GM11168 (cell line): ENCODE measurements around the gene TTLL13.

Experiments used
- in situ Hi-C: fragments of 300-500 bp; cut with MboI; formaldehyde crosslinking; loops from one replicate; pipeline ENCODE4 v1.12.0; 2022; ENCODE audit warnings: low sequenced_read_pairs; ENCODE audit not compliant: unreplicated experiment

The TTLL13 gene

DNA sequence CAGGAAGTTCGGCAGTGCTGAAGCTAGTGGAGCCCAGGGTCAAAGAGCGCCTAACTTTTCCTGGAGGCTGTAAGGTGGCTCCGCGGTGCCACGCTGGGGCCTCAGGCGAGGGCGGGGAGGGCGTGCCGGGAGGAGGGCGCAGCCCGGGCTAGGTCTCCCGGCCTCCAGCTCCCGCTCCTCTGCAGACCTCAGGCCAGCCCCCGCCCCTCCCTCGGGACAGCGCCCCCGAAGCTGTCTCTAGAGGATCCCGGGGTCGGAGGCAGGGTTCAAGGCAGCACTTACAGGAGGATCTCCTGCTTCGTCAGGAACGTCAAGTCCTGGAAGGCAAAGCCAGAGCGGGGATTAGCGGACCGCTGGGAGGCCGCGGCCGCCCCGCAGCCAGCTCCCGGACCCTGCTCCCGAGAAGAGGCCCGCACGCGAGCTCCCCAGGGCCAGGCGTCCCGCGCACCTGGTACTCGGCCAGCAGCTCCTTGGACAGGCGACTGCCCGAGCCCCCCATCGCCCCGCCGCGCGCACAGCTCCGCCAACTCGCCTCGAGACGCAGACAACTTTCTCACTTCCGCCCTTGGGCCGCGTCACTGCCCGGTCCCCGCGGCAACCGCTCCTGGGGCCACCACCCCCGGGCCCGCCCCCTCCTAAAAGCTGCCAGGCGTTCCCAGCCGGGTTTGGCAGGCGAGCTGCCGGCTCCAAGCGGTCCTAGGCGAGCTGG, 15.8 kb upstream of the TTLL13 start, which contains the start of gene CIB1:
Gene CIB1, minus strand, starts transcription at position 555 of the 709 bp plus-strand sequence. Its CDS starts 56 bp downstream, at position 499.
- in situ Hi-C loops = no loop called here

DNA sequence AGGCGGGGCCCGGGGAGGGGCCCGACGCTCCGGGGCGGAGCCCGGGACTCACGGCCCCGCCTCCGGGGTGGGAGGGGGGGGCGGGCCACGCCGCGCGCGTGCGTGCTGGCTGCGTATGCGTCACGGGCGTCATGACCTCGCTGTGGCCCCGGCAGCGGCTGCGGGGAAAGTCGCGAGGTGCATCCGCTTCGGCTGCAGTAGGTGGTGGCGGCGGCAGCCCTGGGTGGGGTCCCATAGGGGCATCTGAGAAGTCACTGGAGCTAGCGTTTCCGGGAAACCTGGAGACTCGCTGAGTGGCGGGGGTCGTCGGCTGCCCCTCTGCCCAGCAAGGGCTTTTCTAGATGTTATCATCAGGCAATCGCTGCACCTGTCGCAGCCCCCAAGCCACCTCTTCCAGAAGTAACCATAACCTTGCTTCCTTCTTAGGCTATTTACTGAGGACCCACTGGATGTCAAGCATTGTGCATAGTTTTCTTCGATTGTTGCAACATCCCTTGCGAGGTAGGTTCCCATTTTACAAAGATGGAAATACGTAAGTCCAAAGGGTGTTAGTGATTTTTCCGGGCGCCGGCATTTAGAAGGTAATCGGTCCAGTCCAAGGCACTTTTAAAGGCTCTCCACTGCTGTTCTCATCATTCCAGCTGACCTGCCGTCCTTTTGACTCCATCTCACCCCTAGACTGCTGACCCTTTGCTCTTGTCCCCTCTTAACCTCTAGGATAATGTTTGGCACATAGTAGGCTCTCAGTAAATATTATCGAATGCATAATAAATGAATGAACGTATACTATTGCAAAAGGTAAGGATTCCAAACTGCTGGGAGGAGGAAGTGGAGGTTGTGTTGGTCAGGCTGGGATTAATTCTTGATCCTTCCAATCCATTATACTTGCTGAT, 15.0 kb upstream of the TTLL13 start, which contains the start of gene GDPGP1:
Gene GDPGP1, plus strand, starts transcription at position 114 of the 893 bp plus-strand sequence. CDS start 6,700 bp downstream, outside the sequence.
- in situ Hi-C loops = no loop called here

DNA sequence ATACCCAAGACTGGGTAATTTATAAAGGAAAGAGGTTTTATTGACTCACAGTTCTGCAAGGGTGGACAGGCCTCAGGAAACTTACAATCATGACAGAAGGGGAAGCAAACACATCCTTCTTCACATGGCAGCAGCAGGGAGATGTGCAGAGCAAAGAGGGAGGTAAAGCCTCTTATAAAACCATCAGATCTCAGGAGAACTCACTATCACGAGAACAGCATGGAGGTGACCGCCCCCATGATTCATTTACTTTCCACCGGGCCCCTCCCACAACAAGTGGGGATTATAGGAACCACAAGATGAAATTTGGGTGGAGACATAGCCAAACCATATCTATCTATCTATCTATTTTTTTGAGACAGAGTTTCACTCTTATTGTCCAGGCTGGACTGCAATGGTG, 10.0 kb upstream of the TTLL13 start:
- in situ Hi-C loops = no loop called here

- in situ Hi-C loops = no loop called here
These were observed 8.5 kb upstream of the TTLL13 start for GRCh38 chr15:90240856-90241255.

GRCh38 chr15:90241343-90242192, 7.8 kb upstream of the TTLL13 start:
- in situ Hi-C loops = no loop called here

GRCh38 chr15:90243943-90244639, 5.3 kb upstream of the TTLL13 start:
- in situ Hi-C loops = no loop called here

GRCh38 chr15:90248789-90249202, 560 bp upstream of the TTLL13 start:
- in situ Hi-C loops = no loop called here

GRCh38 chr15:90257776-90258175, 8.4 kb downstream of the TTLL13 start:
- in situ Hi-C loops = loop anchor here (25.0 kb wide), 1 partner anchor 520 kb away; no protein-coding TSS in a partner anchor

DNA sequence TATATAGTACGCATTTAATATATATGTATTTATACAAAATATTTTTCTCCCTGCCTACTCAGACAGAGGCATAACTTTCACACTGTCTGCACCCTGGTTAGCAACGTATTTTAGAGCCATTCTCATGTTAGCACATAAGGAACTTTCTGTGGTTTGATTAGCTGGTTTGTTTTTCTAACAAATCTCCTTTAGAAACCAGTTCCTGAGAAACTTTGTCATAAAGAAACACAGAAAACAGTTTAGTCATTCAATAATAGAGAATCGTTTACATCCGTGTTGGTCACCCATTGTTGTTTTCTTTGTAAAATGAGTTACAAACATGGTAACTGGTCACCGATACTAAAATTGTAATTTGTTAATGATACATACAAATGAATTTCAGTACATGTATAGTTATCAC, 10.2 kb downstream of the TTLL13 start:
- in situ Hi-C loops = loop anchor here (25.0 kb wide), 1 partner anchor 522 kb away; no protein-coding TSS in a partner anchor

DNA sequence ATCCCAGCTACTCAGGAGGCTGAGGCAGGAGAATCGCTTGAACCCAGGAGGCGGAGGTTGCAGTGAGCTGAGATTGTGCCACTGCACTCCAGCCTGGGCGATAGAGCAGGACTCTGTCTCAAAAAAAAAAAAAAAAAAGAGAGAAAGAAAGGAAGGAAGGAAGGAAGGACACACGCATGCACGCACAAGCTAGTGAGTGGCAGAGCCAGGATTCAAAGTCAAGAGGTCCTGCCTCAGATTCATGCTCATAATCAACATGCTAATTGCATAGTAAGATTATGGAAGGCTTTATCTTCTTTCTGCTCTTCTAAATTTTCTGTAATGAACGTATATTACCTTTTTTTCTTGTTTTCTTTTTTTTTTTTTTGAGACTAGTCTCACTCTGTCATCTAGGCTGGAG, 11.4 kb downstream of the TTLL13 start:
- in situ Hi-C loops = loop anchor here (25.0 kb wide), 1 partner anchor 523 kb away; no protein-coding TSS in a partner anchor

- in situ Hi-C loops = loop anchor here (25.0 kb wide), 1 partner anchor 525 kb away; no protein-coding TSS in a partner anchor
These were observed 12.5 kb downstream of the TTLL13 start for GRCh38 chr15:90261811-90262210.

DNA sequence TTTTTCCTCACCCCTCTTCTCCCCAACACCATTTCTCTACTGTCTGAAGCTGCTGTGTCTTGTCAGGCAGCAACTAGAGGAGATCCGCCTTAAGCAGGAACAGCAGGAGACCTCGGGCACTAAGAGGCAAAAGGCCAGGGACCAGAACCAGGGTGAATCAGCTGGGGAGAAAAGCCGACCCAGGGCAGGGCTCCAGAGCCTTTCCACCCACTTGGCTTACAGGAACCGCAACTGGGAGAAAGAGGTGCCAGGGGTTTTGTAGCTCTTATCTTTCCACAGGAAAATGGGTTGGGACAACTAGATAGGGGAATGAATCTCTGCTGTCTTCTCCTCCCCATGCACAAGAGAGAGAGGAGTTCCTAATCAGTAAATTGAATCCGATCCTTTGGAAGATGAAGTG, 13.1 kb downstream of the TTLL13 start:
- in situ Hi-C loops = loop anchor here (25.0 kb wide), 1 partner anchor 525 kb away; no protein-coding TSS in a partner anchor

DNA sequence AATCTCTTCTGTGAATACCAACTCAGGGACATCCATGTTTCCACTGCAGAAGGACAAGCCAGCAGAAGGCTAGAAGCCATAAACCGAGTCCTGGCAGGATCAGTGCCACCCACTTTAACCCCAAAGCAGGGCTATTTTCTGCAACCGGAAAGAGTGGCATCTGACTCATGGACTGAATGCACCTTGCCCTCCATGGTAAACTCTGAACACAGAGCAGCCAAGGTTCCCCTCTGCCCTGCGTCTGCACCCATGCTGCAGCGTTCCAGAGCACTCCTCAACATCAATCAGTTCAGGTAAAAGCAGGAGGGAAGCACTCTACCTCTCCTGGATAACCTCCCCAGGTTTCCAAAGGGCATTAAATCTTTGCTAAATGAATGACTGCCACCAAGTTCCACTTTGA, 15.3 kb downstream of the TTLL13 start:
- in situ Hi-C loops = loop anchor here (25.0 kb wide), 1 partner anchor 527 kb away; no protein-coding TSS in a partner anchor

- in situ Hi-C loops = loop anchor here (25.0 kb wide), 1 partner anchor 528 kb away; no protein-coding TSS in a partner anchor
These were observed 16.1 kb downstream of the TTLL13 start, which contains the start of gene NGRN for GRCh38 chr15:90265271-90266060. TSS of gene NGRN (plus strand) at chr15:90265672. CDS start at chr15:90265713, 41 bp downstream.

- in situ Hi-C loops = loop anchor here (25.0 kb wide), 1 partner anchor 529 kb away; no protein-coding TSS in a partner anchor
These were observed 16.7 kb downstream of the TTLL13 start for GRCh38 chr15:90266061-90266431.

GRCh38 chr15:90266485-90266884, 17.1 kb downstream of the TTLL13 start:
- in situ Hi-C loops = loop anchor here (25.0 kb wide), 1 partner anchor 529 kb away; no protein-coding TSS in a partner anchor

GRCh38 chr15:90268415-90268814, 19.1 kb downstream of the TTLL13 start:
- in situ Hi-C loops = loop anchor here (25.0 kb wide), 1 partner anchor 531 kb away; no protein-coding TSS in a partner anchor
